ENCODE measurements around the gene LCLAT1. TPM values are rescaled to one million over a fixed set of nuclear protein-coding genes. Genes with fewer than 3 reads are reported as not detected.

Gene LCLAT1
- total RNA-seq, 2 experiments from 2014 or later: 9.2 to 19.6 TPM

GRCh38 chr2:30522421-30522820 is 75.4 kb downstream of the LCLAT1 start:
- DNase-seq (ENCODE audit: low spot score): no peak
- BruUV-seq (replicated peaks): no TSS peak
- H4K20me1 ChIP-seq (ENCODE audit: insufficient read depth, low read length): no peaks in the 10 kb centered on the region
- no peaks in the 10 kb centered on the region for H3K79me2 ChIP-seq (ENCODE audit: insufficient read depth, low read depth, low read length)
- ChIA-PET CTCF (ENCODE audit: unreplicated experiment) (no interaction called here), POLR2A (interaction anchor here (1.1 kb wide), 1 partner anchor 31 kb away, joined by 3 read pairs; no protein-coding TSS in a partner anchor)
- H3K4me2 ChIP-seq (ENCODE audit: low read length): no peak overlapping the region
- H3K4me3 ChIP-seq (ENCODE audit: low read depth, low read length, poor library complexity, severe bottlenecking): no peak overlapping the region
- H3K9me2 ChIP-seq (ENCODE audit: insufficient read depth, low read length): no peaks in the 10 kb centered on the region
- H2AFZ ChIP-seq (ENCODE audit: low read length): no peak overlapping the region
- TF ChIP-seq EZH2phosphoT487 (IDR thresholded peaks at IDR 0.05; ENCODE audit: borderline replicate concordance, low read depth, low read length): no peak
- no peak for TF ChIP-seq CTCF (conservative IDR thresholded peaks at IDR 0.05; ENCODE audit: low read length)
- intact Hi-C loops (cut with micrococcal nuclease; ENCODE audit: unreplicated experiment): no loop called here
- 0 out of 2 replicates have a peak, but pooled peaks cover 10% of the 10 kb centered on the region for H3K9me3 ChIP-seq (ENCODE audit: low read length)
- H3K36me3 ChIP-seq (ENCODE audit: insufficient read depth, low read length): peaks cover 14% of the 10 kb centered on the region
- no peaks in the 10 kb centered on the region for H3K4me1 ChIP-seq (ENCODE audit: insufficient read depth, low read length, poor library complexity, severe bottlenecking)
- no peak overlapping the region for H3K27ac ChIP-seq (ENCODE audit: low read depth, low read length, poor library complexity, severe bottlenecking)

GRCh38 chr2:30527411-30527810 is 80.4 kb downstream of the LCLAT1 start:
- intact Hi-C loops (cut with micrococcal nuclease; ENCODE audit: unreplicated experiment): no loop called here
- BruUV-seq (replicated peaks): no TSS peak
- Histone ChIP-seq H3K9me3 (ENCODE audit: low read length) (no peaks in the 10 kb centered on the region), H3K36me3 (ENCODE audit: insufficient read depth, low read length) (peaks cover 5% of the 10 kb centered on the region; the same call in 1 of the 2 replicates), H3K4me1 (ENCODE audit: insufficient read depth, low read length, poor library complexity, severe bottlenecking) (no peaks in the 10 kb centered on the region), H3K4me3 (ENCODE audit: low read depth, low read length, poor library complexity, severe bottlenecking) (no peak overlapping the region), H3K9me2 (ENCODE audit: insufficient read depth, low read length) (no peaks in the 10 kb centered on the region), H3K4me2 (ENCODE audit: low read length) (no peak overlapping the region), H3K79me2 (ENCODE audit: insufficient read depth, low read depth, low read length) (no peaks in the 10 kb centered on the region; the same call in 1 of the 2 replicates), H3K27ac (ENCODE audit: low read depth, low read length, poor library complexity, severe bottlenecking) (no peak overlapping the region), H2AFZ (ENCODE audit: low read length) (no peak overlapping the region), H4K20me1 (ENCODE audit: insufficient read depth, low read length) (no peaks in the 10 kb centered on the region)
- no peak for DNase-seq (ENCODE audit: low spot score)
- no peak for TF ChIP-seq EZH2phosphoT487 (IDR thresholded peaks at IDR 0.05; ENCODE audit: borderline replicate concordance, low read depth, low read length)
- no peak for TF ChIP-seq CTCF (conservative IDR thresholded peaks at IDR 0.05; ENCODE audit: low read length)
- CTCF ChIA-PET (ENCODE audit: unreplicated experiment): no interaction called here
- POLR2A ChIA-PET: interaction anchor here (2.0 kb wide), 1 partner anchor 14 kb away, joined by 6 read pairs; no protein-coding TSS in a partner anchor

GRCh38 chr2:30527859-30528258 is 80.8 kb downstream of the LCLAT1 start:
- CTCF ChIA-PET (ENCODE audit: unreplicated experiment): no interaction called here
- Histone ChIP-seq H3K4me1 (ENCODE audit: insufficient read depth, low read length, poor library complexity, severe bottlenecking) (no peaks in the 10 kb centered on the region), H3K27ac (ENCODE audit: low read depth, low read length, poor library complexity, severe bottlenecking) (no peak overlapping the region), H3K36me3 (ENCODE audit: insufficient read depth, low read length) (peaks cover 5% of the 10 kb centered on the region; the same call in 1 of the 2 replicates), H3K4me2 (ENCODE audit: low read length) (no peak overlapping the region), H3K9me3 (ENCODE audit: low read length) (no peaks in the 10 kb centered on the region), H4K20me1 (ENCODE audit: insufficient read depth, low read length) (no peaks in the 10 kb centered on the region), H3K79me2 (ENCODE audit: insufficient read depth, low read depth, low read length) (no peaks in the 10 kb centered on the region; the same call in 1 of the 2 replicates), H3K4me3 (ENCODE audit: low read depth, low read length, poor library complexity, severe bottlenecking) (no peak overlapping the region), H2AFZ (ENCODE audit: low read length) (no peak overlapping the region), H3K9me2 (ENCODE audit: insufficient read depth, low read length) (no peaks in the 10 kb centered on the region)
- TF ChIP-seq EZH2phosphoT487 (IDR thresholded peaks at IDR 0.05; ENCODE audit: borderline replicate concordance, low read depth, low read length) (no peak), CTCF (conservative IDR thresholded peaks at IDR 0.05; ENCODE audit: low read length) (no peak)
- no TSS peak for BruUV-seq (replicated peaks)
- no peak for DNase-seq (ENCODE audit: low spot score)
- intact Hi-C loops (cut with micrococcal nuclease; ENCODE audit: unreplicated experiment): no loop called here
- POLR2A ChIA-PET: interaction anchor here (2.0 kb wide), 1 partner anchor 13 kb away, joined by 6 read pairs; no protein-coding TSS in a partner anchor

Measured in OCI-LY7 (cell line).